Measurements from ENCODE around the gene NOL9.

NOL9 gene

DNA sequence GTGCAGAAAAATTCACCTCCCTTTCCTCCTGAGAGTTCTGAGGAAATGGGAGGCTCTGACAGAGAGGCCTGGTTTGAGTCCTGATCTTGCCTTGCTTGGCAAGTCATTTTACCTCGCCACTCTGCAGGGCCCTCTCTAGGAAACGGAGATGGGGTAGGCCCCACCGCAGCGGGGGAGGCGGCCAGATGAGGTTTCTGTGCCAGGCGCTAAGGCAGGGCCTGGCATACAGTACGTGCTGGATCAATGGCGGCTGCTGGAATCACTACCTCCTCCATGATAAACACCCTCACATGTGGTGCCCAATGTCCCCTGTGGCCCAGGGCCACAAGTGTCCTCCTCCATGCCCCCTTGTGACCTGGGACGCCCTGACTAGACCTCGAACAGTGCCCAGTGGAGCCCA, 62.3 kb downstream of the NOL9 start:
- DNase-seq (ENCODE audit: extremely low read depth in 1 of 2, low read depth in 1 of 2) = no peak

DNA sequence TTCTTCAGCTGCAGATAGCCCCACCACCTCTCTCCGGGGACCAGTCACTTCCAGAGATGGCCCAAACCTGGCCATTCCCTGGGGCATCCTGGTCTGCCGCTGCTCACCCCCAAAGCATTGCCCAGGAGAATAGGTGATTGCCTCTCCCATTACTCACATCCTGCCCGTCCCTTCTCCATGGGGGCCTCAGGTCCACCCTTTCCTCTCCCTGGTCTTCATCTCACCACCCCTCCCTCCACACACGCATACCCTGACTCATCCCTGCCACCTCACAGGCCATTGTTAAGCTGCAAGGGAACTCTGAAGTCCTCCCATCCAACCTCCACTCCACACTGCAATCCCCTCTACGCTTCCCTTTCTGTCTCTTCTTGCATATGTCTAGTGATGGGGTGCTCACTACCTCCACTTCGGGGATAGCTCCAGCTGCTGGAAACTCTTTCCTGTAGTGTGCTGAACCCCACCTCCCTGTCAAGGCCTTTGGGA, 62.8 kb downstream of the NOL9 start, which contains the start of gene PLEKHG5:
Gene PLEKHG5 (minus strand): TSS at position 188 of the 483 bp plus-strand sequence. CDS start 14,096 bp downstream, outside the sequence.
- DNase-seq (ENCODE audit: extremely low read depth in 1 of 2, low read depth in 1 of 2) = no peak

DNA sequence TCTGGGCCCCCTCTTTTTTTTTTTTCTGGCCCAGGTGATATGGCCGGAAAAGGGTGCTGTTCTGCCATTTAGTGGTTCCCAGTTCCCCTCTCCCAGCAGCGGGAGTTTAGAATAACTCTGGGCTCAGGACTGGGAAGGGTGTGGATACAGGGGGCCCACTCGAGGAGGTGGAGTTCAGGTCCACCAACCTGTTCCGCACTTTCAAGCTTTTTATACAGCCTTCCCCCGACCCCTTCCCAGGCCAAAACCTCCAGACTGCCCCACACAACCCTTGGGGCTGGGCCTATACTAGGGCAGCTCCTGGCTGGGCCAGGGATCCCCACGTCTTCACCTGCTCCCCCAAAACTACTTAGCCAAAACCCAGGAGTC, 63.2 kb downstream of the NOL9 start:
- DNase-seq (ENCODE audit: extremely low read depth in 1 of 2, low read depth in 1 of 2) = no peak

DNA sequence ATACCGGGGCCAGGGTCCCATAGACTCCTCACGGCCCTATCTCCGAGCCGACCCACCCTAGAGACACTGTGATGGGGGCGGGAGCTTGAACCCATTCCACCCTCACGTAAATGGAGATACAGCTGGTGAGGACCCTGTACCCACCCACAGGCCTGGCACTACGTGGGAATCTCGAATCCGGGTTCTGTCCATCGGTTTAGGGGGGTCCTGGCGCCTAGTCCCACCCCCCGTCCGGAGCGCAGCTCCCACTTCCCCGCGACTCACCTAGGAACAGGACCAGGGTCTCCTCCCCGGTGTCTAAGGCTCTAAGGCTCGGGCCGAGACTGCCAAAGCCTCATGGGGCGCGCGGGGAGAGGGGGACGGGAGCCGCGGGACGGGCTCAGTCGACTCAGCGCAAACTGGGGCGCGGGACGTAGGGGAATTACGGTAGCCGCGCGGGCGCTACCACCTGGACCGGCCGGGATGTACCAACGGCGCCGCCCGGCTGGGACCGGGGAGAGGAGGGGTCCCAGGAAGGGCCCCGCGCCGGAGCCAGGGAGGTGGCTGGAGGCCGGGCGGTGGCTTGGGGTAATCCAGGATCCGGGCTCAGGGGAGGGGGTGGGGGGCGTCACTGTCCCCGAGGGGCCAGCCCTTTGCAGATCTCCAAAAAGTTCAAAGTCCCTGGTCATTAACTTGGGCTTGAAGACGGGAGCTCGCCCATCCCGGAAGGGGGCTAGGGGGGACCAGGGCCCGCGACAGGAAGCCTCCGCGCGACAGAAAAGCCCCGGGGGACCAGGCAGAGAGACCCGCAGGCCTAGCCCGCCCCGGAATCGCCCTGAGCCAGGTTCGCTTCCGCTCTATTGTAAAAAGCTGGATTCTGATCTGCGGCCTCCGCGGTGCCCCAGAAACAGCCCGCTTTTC, 63.9 kb downstream of the NOL9 start:
- peak; percentile 29 to 42 for DNase-seq (ENCODE audit: extremely low read depth in 1 of 2, low read depth in 1 of 2)

DNA sequence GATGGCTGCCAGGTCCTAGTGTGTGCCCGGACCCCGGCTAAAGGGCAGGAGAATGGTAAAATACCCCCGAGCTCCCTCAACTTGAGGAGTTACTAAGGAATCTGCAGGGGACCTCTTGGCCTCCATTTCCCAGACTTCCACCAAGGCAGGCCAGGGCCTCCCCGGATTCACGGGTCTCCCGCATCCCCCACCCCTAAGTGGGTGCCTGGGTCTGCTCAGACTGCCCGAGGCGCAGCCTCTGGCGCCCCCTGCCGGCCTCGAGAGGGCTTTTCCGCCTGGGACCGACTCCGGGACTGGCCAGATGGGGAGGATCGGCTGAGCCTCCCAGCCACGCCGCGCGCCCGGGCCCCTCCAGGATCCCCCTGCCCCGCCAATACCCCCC, 64.5 kb downstream of the NOL9 start:
- DNase-seq (ENCODE audit: extremely low read depth in 1 of 2, low read depth in 1 of 2) = peak; percentile 57 to 72

- no peak for DNase-seq (ENCODE audit: extremely low read depth in 1 of 2, low read depth in 1 of 2)
Measured at GRCh38 chr1:6489383-6489765, 64.9 kb downstream of the NOL9 start.

GRCh38 chr1:6488602-6489382, 65.5 kb downstream of the NOL9 start:
- DNase-seq (ENCODE audit: extremely low read depth in 1 of 2, low read depth in 1 of 2) = no peak

DNA sequence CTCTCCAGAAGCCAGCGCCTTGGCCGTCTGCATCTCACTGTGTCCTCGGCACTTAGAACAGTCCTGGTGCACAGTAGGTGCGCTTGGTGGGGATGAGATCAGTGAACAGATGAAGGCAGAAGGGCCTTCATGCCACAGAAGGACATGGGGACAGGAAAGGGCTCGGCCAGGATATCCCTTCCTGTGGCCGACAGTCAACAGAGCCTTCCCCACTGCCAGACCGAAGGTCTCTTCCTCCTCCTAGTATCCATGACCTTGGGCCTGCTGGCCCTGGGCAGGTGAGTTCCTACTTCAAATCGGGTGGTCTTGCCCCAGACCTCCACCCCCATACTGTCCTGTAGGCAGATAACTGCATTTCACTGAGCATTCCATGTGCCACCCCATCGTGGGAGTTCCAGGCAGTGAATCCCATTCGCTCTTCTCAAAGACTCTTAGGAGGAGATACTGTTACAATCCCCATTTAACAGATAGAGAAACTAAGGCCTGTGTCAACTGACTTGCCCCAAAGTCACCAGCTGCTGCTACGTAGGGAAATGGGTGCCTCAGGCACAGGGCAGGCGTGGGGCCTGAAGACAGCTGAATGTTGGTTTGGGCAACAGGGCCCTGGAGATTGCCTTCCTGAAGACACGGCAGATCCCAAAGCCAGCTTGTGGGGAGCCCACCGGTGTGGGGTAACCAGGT, 66.4 kb downstream of the NOL9 start:
- DNase-seq (ENCODE audit: extremely low read depth in 1 of 2, low read depth in 1 of 2) = no peak

DNA sequence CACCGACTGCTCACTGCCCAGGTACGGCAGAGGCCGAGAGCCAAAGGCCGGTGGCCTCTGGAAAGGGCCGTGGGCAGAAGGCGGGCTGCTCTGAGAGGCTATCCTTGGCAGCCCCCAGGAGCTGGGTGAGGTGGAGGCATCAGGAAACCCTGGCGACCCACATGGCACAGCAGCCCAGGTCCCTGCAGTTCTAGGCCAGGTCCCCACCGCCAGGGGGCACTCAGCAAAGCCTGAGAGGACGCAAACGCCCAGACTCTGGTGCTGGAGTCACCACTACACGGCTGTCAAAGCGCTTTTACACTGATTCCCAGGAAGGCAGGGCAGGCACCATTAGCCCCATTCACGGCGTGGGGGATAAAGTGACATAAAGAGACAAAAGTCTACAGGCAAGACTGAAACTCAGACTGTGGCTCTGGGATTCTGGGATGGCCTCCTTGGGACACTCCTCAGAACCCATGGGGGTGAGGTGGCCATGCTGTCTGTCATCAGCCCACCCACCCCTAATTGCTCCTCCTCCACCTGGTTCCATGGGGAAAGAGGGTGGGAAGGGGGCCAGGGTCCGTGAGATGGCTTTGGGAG, 67.8 kb downstream of the NOL9 start:
- DNase-seq (ENCODE audit: extremely low read depth in 1 of 2, low read depth in 1 of 2) = peak; percentile 57 to 75

DNA sequence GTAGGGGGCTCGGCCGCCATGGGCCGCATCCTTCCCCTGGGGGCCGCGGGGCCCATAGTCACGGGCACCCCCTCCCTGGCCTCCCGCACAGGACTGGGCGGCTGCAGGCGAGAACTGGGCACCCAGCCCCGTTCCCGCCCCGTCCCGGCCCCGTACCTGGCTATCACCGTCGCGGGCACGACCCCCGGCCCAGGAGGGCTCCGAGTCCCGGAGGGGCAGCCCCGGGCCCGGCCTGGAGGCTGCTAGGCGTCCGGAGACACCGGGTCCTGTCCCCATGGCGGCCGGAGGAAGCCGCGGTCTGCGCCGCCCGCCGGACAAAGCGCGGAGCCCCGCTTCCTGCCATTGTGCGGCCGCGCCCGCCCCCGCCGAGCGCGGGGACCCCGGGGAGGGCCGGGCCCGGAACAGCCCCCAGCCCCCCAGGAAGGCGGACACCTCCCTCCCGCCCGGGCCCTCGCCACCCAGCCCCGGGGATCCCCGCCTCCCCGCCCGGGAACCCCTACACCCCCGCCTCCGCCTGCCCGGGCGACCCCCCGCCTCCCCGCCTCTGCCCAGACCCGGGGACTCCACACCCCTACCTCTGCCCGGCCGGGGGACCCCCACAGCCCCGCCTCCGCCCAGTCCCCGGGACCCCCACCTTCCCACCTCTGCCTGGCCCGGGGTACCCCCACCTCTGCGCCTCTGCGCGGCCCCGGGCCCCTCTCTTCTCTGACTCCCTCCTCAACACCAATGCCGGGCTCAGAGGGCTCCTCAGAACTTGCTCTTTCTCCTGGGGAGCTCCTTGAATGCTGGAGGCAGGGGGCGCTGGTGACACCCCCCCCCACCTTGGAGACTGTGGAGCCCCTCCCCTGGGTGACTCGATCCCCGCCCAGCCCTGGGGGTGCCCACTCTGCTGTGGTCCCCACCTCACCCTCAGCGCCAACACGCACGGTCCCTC, 68.9 kb downstream of the NOL9 start:
- no peak for DNase-seq (ENCODE audit: extremely low read depth in 1 of 2, low read depth in 1 of 2)

DNA sequence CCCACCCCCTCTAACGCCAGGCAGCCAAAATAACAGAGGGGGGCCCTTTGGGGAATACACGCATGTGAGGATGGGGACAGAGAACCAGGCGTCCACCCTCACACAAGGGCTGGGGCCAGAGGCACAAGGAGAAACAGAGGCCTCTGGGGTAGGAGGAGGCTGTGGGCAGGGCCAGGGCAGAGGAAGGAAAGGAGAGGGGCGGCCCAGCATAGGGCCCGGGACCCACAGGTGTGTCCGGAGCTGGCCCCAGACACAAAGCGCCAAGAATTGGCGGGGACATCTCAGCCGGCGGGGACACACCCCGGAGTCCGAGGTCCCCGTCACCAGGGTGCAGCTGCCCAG, 69.5 kb downstream of the NOL9 start:
- no peak for DNase-seq (ENCODE audit: extremely low read depth in 1 of 2, low read depth in 1 of 2)

DNA sequence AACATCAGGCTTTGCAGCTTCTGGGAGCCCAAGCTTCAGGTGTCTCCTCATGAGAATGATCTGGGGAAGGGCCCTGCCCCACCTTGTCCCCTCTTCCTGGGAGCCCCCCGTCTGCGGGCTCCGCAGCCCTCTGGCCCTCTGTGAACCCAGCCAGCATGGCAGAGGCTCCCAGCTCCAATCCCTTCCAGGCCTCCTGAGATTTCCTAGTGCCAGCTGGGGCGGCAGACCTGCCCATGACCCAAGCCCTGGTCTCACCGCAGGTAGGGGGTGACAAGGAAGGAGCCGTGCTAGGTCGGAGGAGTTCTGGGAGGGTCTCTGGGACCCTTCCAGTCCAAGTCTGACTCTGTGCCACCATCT, 70.6 kb downstream of the NOL9 start:
- no peak for DNase-seq (ENCODE audit: extremely low read depth in 1 of 2, low read depth in 1 of 2)

DNA sequence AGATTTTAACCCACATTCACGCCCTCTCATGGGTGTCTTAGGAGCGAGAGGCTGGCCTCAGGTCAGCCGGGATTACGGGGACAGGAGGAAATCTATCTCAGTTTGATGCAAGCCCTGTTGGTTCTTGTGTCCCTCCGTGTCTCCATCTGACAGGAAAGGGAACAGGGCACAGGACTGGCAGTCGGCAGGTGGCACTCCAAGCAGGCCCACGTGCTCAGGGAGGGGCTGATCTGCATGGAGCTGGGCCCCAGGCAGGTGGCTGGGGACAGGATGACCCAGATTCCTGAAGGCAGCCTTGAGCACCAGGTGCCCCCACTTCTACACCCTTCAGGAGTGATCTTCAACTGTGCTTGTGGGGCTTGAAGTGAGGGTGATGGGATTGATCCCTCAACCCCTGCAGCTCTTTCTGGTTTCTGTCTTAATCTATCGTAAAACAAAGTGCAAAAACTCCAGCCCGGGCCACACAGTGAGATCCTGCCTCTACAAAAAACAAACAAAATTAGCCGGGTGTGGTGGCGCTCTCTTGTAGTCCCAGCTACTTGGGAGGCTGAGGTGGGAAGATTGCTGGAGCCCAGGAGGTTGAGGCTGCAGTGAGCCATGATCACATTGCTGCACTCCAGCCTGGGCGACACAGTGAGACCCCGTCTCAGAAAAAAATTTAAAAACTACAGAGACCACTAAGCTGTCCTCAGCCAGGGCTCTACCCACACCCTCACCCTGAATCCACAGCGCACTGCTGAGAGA, 71.1 kb downstream of the NOL9 start:
- DNase-seq (ENCODE audit: extremely low read depth in 1 of 2, low read depth in 1 of 2) = no peak

- no peak for DNase-seq (ENCODE audit: extremely low read depth in 1 of 2, low read depth in 1 of 2)
Measured at GRCh38 chr1:6481820-6482219, 72.5 kb downstream of the NOL9 start.

DNA sequence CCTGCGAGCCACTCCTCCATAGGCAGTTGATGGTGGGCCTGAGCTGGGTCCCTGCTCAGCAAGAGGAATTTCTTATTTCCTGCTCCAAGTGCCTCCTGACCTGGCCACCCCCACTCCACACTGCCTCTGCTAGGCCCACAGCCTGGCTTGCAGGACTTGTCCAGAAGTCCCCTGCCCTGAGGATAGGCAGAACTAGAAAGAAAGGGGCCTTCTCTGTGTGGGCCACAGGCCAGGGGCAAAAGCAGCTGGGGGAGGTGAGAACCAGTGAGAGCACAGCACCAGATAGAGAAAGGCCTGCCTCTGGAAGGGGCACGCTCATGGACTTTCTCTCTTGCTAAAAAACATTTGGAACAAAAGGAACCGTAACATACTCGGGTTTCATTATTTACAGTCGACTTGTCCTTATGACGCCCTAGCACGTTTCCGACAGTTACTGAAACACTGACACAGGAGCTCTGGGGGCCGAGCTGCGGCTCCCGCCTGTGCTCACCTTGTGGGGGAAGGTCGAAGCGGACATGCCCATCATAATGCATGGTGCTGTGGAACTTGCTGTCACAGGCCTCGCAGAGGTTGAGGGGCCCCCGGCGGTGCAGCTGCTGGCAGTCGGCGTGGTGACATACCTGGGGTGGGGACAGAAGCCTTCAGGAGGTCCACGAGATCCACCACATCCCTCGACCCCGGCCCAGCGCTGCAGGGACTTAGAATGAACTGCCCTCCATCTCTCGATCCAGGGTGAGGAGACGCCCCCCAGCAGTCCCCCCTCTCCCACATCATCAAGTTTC, 77.1 kb downstream of the NOL9 start:
- no peak for DNase-seq (ENCODE audit: extremely low read depth in 1 of 2, low read depth in 1 of 2)

- no peak for DNase-seq (ENCODE audit: extremely low read depth in 1 of 2, low read depth in 1 of 2)
Measured at GRCh38 chr1:6476483-6476882, 77.8 kb downstream of the NOL9 start.

GRCh38 chr1:6475381-6476133, 78.8 kb downstream of the NOL9 start:
- DNase-seq (ENCODE audit: extremely low read depth in 1 of 2, low read depth in 1 of 2) = no peak

GRCh38 chr1:6474815-6475282, 79.5 kb downstream of the NOL9 start:
- no peak for DNase-seq (ENCODE audit: extremely low read depth in 1 of 2, low read depth in 1 of 2)

All from stimulated activated CD8-positive, alpha-beta memory T cell treated with anti-CD3 and anti-CD28 coated beads, Interleukin-7, amount 100 ng/mL, for 48 hours (primary cell).